GM12878 (cell line): ENCODE results near the gene CTSF. TPM values are rescaled to one million over a fixed set of nuclear protein-coding genes. Genes with fewer than 3 reads are reported as not detected.

Experiments used
- ATAC-seq: fragments of 200-7000 bp; cut with Tn5 transposase; 3 replicates; pipeline ENCODE4 v1.9.1; 2020; ENCODE audit warnings: mild to moderate bottlenecking, moderate library complexity
- BruUV-seq: library from RNA; stranded (reverse); fragments of 400-500 nt; replicated peaks from 2 replicates; lab custom pipeline; 2021; lab: Mats Ljungman, UMichigan
- CTCF ChIA-PET: fragments of 300-600 bp; sonication (Branson Sonifier 250); formaldehyde crosslinking; extraction: SDS; loops from one replicate; lab custom pipeline; 2021; ENCODE audit warnings: inconsistent platforms; lab: Yijun Ruan, JAX
- POLR2A ChIA-PET: fragments of 350-600 bp; formaldehyde crosslinking; extraction: SDS; loops from one replicate; lab custom pipeline; 2021; ENCODE audit warnings: inconsistent platforms; lab: Charles Lee
- RAD21 ChIA-PET: fragments of 300-600 bp; sonication (Branson Sonifier 250); formaldehyde crosslinking; loops from one replicate; lab custom pipeline; 2023; ENCODE audit warnings: antibody characterized with exemption; ENCODE audit not compliant: unreplicated experiment; lab: Charles Lee
- SMC1A ChIA-PET: fragments of 300-600 bp; sonication (Branson Sonifier 250); formaldehyde crosslinking; loops from one replicate; lab custom pipeline; 2023; ENCODE audit not compliant: unreplicated experiment, uncharacterized antibody; lab: Charles Lee
- DNase-seq: peaks from one replicate; pipeline ENCODE4 v3.0.0-alpha.2; 2011; ENCODE audit warnings: low read depth, low spot score
- FAIRE-seq: peaks from 3 replicates; lab custom pipeline; 2011; peaks lifted over from hg19 to GRCh38; lab: Jason Lieb, UNC
- H2AFZ ChIP-seq: 2 replicates; pipeline ENCODE4 v1.6.0; 2011; ENCODE audit warnings: low read depth, low read length, control low read depth; ENCODE audit not compliant: control insufficient read depth
- H3K27ac ChIP-seq: 2 replicates; pipeline ENCODE4 v1.5.1; 2011; ENCODE audit warnings: control low read depth; ENCODE audit not compliant: control insufficient read depth, insufficient read depth
- H3K27me3 ChIP-seq, 2 experiments: replicated peaks in 1 of 2; 2 replicates each; pipeline versions ENCODE4 v1.6.0 to v1.6.1; 2011; ENCODE audit warnings: low read length in 1 of 2; ENCODE audit not compliant: control insufficient read depth in 2 of 2, insufficient read depth in 2 of 2
- H3K36me3 ChIP-seq, 2 experiments: 2 replicates each; pipeline ENCODE4 v1.5.1; 2011; ENCODE audit warnings: low read length in 1 of 2; ENCODE audit not compliant: control insufficient read depth in 2 of 2, insufficient read depth in 2 of 2
- H3K4me1 ChIP-seq: 2 replicates; pipeline ENCODE4 v1.6.1; 2011; ENCODE audit warnings: mild to moderate bottlenecking, low read length, moderate library complexity, mixed read lengths; ENCODE audit not compliant: control insufficient read depth, insufficient read depth
- H3K4me2 ChIP-seq: 2 replicates; pipeline ENCODE4 v1.6.0; 2011; ENCODE audit warnings: control low read depth; ENCODE audit not compliant: control insufficient read depth, insufficient read depth
- H3K4me3 ChIP-seq: fragments of 200-600 bp; sonication (generic); 2 replicates; pipeline ENCODE4 v1.5.1; 2016
- H3K79me2 ChIP-seq: 2 replicates; pipeline ENCODE4 v1.6.0; 2011; ENCODE audit warnings: low read length; ENCODE audit not compliant: control insufficient read depth, insufficient read depth
- H3K9ac ChIP-seq: 2 replicates; pipeline ENCODE4 v1.8.0; 2011; ENCODE audit warnings: low read length, control low read depth, mixed read lengths; ENCODE audit not compliant: control insufficient read depth, insufficient read depth
- H3K9me3 ChIP-seq: replicated peaks from 3 replicates; pipeline ENCODE4 v1.5.1; 2011; ENCODE audit warnings: mild to moderate bottlenecking, low read length; ENCODE audit not compliant: control insufficient read depth, insufficient read depth
- H4K20me1 ChIP-seq: 2 replicates; pipeline ENCODE4 v1.6.0; 2011; ENCODE audit not compliant: control insufficient read depth, insufficient read depth
- CBX5 ChIP-seq: sonication (generic); IDR thresholded peaks from 2 replicates; pipeline ENCODE4 v1.6.1; 2016; ENCODE audit warnings: low read depth, moderate library complexity, mild to moderate bottlenecking, inconsistent platforms
- CHD4 ChIP-seq: fragments of 200-600 bp; sonication (generic); IDR thresholded peaks from 2 replicates; pipeline ENCODE4 v1.6.1; 2016; ENCODE audit warnings: mild to moderate bottlenecking
- CREB1 ChIP-seq: IDR thresholded peaks from 2 replicates; pipeline ENCODE4 v1.6.1; 2012; ENCODE audit warnings: low read depth, mild to moderate bottlenecking, inconsistent platforms
- HDAC6 ChIP-seq: fragments of 200-600 bp; sonication (generic); IDR thresholded peaks from one replicate; pipeline ENCODE4 v1.8.0; 2017; ENCODE audit warnings: antibody characterized with exemption; ENCODE audit not compliant: unreplicated experiment
- MEF2B ChIP-seq: fragments of 450-650 bp; IDR thresholded peaks from 2 replicates; pipeline ENCODE4 v1.6.1; 2018; ENCODE audit warnings: mild to moderate bottlenecking, moderate library complexity; ENCODE audit not compliant: partially characterized antibody, poor library complexity, severe bottlenecking
- TAF1 ChIP-seq: IDR thresholded peaks from 2 replicates; pipeline ENCODE4 v1.6.1; 2011; ENCODE audit warnings: mild to moderate bottlenecking, low read depth, low read length, borderline replicate concordance
- ZZZ3 ChIP-seq: IDR thresholded peaks from 2 replicates; pipeline ENCODE4 v1.6.1; 2011; ENCODE audit warnings: low read depth; ENCODE audit not compliant: control insufficient read depth, insufficient read length
- WGBS: methylation state at CpG from one replicate; pipeline ENCODE4 v1.1.6; 2016; ENCODE audit warnings: low lambda C conversion rate; ENCODE audit not compliant: insufficient replicate concordance, insufficient coverage; ENCODE audit errors: missing lambda C conversion rate; 5-methylcytosine and 5-hydroxymethylcytosine counted together
- in situ Hi-C: fragments of 300-500 bp; cut with MboI; formaldehyde crosslinking; loops from 9 replicates; pipeline ENCODE4 v1.14.3; 2018; ENCODE audit warnings: mixed read lengths
- intact Hi-C: fragments of 100-400 bp; cut with micrococcal nuclease; formaldehyde crosslinking; loops from one replicate; pipeline ENCODE4 v1.14.2; 2022; ENCODE audit not compliant: unreplicated experiment
- polyA plus RNA-seq, 11 experiments: library from polyadenylated mRNA; depleted of rRNA in 4 of 11; unstranded in 6 of 11; stranded (reverse) in 5 of 11; fragments of >200 nt; fragmentation: Nextera tagmentation in 4 of 11; fragmentation: Illumina TruSeq in 1 of 11; extraction: Ambion mirVana in 4 of 11; extraction: Trizol in 1 of 11; gene quantifications; 1 replicate in 1 of 11; 2 replicates in 10 of 11; pipeline versions ENCODE4 v1.2.1 to v1.2.3, GENCODE V29; 2011 to 2016; ENCODE audit warnings: inconsistent platforms in 2 of 11, missing spikeins in 2 of 11, low read depth in 1 of 11
- total RNA-seq, 4 experiments: library from RNA; depleted of rRNA in 3 of 4; stranded (reverse); fragments of >200 nt in 3 of 4; fragmentation: Illumina TruSeq in 1 of 4; extraction: Trizol in 1 of 4; gene quantifications; 2 replicates each; pipeline versions ENCODE4 v1.2.1 to v1.2.3, GENCODE V29; 2013 to 2021
- TF ChIP-seq, protein P1 (sequence below): fragments of 450-650 bp; IDR thresholded peaks from 2 replicates; pipeline ENCODE4 v1.6.1; 2017; ENCODE audit warnings: mild to moderate bottlenecking, low read depth, inconsistent platforms; ENCODE audit not compliant: poor library complexity, severe bottlenecking
- TF ChIP-seq, protein P2 (sequence below): fragments of 150-350 bp; IDR thresholded peaks from 2 replicates; pipeline ENCODE4 v1.6.1; 2014; ENCODE audit warnings: mild to moderate bottlenecking, low read depth, low read length
- TF ChIP-seq, protein P3 (sequence below): fragments of 450-650 bp; IDR thresholded peaks from 2 replicates; pipeline ENCODE4 v1.6.1; 2016; ENCODE audit warnings: mild to moderate bottlenecking, moderate library complexity, borderline replicate concordance

Gene CTSF
- total and polyA plus RNA-seq, 10 of the 15 experiments (the other 5 are each of a cell fraction or from before 2014, with no cell fraction given) = 0.11 to 0.41 (median 0.26) TPM; not detected in 4

DNA sequence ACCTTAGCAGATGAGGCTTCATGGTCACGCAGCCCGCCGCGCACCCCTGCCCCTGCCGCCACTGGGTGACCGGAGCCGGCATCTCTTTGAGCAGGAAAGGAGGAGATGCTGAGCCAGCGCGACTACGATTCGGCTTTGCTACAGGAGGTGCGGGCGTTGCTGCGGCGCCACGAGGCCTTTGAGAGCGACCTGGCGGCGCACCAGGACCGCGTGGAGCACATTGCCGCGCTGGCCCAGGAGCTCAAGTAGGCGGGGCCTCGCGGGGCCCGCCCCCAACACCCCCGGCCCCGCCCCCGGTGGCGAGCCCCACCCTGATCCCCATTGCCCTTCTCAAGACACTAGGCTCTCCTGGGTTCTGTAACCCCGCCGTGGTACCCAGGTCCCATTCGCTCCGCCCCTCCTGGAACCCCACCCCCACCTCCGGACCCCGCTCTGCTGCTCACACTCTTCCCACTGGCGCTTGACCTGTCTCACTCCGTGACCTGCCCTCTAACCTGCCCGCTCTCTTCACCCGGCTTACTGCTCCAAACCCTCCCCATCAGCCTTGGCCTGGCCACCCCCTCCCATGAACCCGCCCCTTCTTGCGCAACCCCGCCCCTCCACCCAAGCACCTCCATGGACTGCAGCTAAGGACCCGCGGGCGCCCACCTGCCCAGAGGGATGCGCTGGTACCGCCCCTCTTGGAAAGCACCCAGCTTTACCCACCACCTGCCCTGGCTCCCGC, 9.1 kb downstream of the CTSF start:
- in situ Hi-C loops (no loop called here), intact Hi-C loops (no loop called here)
- no peaks in the 10 kb centered on the region for H3K79me2 ChIP-seq
- H3K27ac ChIP-seq = no peak overlapping the region
- no peaks in the 10 kb centered on the region for H3K4me1 ChIP-seq
- H3K4me2 ChIP-seq = no peak overlapping the region
- FAIRE-seq (no peak), ATAC-seq (no peak), DNase-seq (no peak)
- BruUV-seq = no TSS peak
- no peak overlapping the region for H2AFZ ChIP-seq
- CTCF ChIA-PET = no interaction called here
- 62% methylated on average over 37 of the region's 50 CpGs for WGBS
- RAD21 ChIA-PET = no interaction called here
- H3K9ac ChIP-seq = no peak overlapping the region
- POLR2A ChIA-PET = no interaction called here
- no peaks in the 10 kb centered on the region for H3K27me3 ChIP-seq
- SMC1A ChIA-PET = interaction anchor here (1.3 kb wide), 1 partner anchor 14 kb away, joined by 3 read pairs; the partner anchor contains the start of gene ZDHHC24
- H3K36me3 ChIP-seq = no peaks in the 10 kb centered on the region
- no peaks in the 10 kb centered on the region for H4K20me1 ChIP-seq
- no peak overlapping the region for H3K4me3 ChIP-seq
- no peaks in the 10 kb centered on the region for H3K9me3 ChIP-seq
- TF ChIP-seq ZZZ3 = no peak
- TF ChIP-seq, protein P1, sequence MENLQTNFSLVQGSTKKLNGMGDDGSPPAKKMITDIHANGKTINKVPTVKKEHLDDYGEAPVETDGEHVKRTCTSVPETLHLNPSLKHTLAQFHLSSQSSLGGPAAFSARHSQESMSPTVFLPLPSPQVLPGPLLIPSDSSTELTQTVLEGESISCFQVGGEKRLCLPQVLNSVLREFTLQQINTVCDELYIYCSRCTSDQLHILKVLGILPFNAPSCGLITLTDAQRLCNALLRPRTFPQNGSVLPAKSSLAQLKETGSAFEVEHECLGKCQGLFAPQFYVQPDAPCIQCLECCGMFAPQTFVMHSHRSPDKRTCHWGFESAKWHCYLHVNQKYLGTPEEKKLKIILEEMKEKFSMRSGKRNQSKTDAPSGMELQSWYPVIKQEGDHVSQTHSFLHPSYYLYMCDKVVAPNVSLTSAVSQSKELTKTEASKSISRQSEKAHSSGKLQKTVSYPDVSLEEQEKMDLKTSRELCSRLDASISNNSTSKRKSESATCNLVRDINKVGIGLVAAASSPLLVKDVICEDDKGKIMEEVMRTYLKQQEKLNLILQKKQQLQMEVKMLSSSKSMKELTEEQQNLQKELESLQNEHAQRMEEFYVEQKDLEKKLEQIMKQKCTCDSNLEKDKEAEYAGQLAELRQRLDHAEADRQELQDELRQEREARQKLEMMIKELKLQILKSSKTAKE = no peak
- TF ChIP-seq CHD4 = no peak
- TF ChIP-seq, protein P2, sequence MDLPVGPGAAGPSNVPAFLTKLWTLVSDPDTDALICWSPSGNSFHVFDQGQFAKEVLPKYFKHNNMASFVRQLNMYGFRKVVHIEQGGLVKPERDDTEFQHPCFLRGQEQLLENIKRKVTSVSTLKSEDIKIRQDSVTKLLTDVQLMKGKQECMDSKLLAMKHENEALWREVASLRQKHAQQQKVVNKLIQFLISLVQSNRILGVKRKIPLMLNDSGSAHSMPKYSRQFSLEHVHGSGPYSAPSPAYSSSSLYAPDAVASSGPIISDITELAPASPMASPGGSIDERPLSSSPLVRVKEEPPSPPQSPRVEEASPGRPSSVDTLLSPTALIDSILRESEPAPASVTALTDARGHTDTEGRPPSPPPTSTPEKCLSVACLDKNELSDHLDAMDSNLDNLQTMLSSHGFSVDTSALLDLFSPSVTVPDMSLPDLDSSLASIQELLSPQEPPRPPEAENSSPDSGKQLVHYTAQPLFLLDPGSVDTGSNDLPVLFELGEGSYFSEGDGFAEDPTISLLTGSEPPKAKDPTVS = no peak
- TF ChIP-seq, protein P3, sequence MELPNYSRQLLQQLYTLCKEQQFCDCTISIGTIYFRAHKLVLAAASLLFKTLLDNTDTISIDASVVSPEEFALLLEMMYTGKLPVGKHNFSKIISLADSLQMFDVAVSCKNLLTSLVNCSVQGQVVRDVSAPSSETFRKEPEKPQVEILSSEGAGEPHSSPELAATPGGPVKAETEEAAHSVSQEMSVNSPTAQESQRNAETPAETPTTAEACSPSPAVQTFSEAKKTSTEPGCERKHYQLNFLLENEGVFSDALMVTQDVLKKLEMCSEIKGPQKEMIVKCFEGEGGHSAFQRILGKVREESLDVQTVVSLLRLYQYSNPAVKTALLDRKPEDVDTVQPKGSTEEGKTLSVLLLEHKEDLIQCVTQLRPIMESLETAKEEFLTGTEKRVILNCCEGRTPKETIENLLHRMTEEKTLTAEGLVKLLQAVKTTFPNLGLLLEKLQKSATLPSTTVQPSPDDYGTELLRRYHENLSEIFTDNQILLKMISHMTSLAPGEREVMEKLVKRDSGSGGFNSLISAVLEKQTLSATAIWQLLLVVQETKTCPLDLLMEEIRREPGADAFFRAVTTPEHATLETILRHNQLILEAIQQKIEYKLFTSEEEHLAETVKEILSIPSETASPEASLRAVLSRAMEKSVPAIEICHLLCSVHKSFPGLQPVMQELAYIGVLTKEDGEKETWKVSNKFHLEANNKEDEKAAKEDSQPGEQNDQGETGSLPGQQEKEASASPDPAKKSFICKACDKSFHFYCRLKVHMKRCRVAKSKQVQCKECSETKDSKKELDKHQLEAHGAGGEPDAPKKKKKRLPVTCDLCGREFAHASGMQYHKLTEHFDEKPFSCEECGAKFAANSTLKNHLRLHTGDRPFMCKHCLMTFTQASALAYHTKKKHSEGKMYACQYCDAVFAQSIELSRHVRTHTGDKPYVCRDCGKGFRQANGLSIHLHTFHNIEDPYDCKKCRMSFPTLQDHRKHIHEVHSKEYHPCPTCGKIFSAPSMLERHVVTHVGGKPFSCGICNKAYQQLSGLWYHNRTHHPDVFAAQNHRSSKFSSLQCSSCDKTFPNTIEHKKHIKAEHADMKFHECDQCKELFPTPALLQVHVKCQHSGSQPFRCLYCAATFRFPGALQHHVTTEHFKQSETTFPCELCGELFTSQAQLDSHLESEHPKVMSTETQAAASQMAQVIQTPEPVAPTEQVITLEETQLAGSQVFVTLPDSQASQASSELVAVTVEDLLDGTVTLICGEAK = no peak
- no peak for TF ChIP-seq CBX5
- TF ChIP-seq TAF1 = no peak
- TF ChIP-seq CREB1 = no peak
- TF ChIP-seq HDAC6 = no peak
- TF ChIP-seq MEF2B = no peak
